HG03159 (cell line): ENCODE data around the gene CEMP1.

Source experiments
- ATAC-seq: cut with Tn5 transposase; IDR thresholded peaks from one replicate; pipeline ENCODE4 v1.9.1; 2021; ENCODE audit warnings: mild to moderate bottlenecking, moderate library complexity; ENCODE audit not compliant: unreplicated experiment

Gene CEMP1

GRCh38 chr16:2507052-2507659 is 24.1 kb downstream of the CEMP1 start:
- peak; percentile 43 for ATAC-seq

- ATAC-seq: no peak
Observed at GRCh38 chr16:2505695-2506094, 25.5 kb downstream of the CEMP1 start.

DNA sequence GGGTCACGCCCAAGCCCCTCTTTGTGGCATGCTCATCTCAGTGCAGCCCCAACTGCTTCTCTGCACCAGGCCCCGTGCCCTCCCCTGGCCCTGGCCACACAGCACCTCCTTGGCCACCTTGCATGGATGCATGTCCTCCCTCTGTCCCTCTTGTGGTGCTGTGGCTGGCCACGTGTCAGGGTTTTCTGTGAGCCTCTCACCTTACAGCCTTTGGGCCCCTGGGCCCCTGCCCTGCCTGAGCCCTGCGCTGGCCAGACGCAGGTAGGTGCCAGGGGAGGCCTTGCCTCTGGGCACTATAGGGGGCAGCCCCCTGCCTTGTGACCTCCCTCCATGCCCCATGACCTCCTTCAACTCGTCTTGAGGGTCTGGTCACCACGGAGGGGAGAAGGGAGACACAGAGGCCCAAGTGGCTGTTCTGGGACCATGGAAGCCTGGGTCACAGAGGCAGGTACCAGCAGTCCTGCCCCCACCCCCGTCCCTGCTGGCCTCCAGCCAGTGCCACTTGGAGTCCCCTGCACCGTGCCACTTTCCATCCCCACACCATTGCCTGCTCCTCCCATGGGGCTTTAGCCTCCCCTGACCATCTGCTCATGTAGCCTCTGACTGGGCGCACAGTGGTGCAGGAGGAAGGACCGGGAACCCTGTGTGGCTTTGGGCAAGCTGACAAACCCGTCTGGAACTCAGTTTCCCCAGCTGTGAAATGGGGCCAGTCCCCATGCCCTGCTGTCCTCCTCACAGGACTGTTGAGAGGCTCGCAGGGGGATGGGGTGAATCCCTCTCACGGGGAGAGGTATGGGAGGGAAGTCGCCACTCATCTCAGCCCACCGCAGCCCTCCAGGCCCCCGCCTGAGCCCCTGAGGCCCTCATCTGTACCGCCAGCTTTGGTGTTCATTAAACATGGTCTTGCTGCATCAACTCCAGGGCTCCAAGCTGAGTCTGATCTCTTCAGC is 29.0 kb downstream of the CEMP1 start:
- no peak for ATAC-seq

DNA sequence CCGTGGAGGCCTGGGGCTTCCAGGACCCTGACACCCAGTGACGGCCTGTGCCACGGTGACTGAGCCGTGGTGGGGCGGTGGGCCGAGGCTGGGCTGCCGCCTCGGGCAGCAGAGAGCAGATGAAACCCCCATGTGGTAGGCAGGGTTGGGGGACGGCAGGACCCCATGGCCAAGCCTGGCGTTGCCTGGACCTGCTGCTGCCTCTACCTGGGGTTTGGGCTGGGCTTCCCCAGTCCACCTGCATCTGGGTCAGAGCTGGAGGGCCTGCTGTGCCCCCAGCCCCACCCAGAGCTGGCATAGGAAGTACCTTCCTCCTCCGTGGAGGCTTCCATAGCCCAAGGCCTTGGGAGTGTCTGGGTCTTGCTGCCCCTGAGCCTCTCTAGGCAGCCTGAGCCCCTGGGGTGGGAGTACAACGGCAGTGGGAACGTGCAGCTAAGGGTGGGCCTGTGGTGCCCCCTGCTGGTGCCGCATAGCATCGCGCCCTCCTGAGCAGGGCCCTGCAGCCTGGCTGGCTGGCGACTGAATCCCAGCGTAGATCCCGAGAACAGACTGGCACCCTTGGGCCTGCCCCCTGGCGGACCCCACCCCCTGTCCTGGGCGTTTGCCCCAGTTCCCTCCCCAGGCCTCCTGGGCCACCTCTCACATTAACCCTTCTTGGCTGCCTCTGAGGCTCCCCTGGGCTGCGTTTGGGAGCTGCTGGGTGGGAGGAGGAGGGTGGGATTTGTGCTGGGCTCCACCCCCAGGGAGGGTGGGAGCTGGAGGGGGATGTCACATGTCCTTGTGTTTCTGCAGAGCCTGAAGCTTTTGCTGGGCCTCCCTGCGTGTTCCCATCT is 30.1 kb downstream of the CEMP1 start:
- peak; percentile 69 for ATAC-seq

DNA sequence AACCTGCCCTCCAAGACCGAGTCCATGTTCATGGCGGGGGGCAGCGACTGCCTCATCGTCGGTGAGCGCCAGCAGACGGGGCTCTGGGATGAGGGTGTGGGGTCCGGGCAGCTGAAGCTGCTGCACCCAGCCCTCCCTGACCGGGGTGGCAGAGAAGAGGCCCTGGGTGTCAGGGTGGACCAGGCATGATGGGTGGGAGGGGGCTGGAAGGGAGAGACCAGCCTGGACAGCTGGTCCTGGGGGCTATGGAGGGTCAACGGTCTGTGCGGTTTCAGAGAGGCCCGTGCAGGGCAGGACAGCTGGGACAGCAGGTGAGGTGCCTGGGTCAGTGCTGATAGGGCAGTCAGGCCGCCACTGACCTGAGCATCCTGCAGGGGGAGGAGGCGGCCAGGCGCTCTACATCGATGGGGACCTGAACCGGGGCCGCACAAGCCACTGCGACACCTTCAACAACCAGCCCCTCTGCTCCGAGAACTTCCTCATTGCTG is 30.7 kb downstream of the CEMP1 start:
- no peak for ATAC-seq

DNA sequence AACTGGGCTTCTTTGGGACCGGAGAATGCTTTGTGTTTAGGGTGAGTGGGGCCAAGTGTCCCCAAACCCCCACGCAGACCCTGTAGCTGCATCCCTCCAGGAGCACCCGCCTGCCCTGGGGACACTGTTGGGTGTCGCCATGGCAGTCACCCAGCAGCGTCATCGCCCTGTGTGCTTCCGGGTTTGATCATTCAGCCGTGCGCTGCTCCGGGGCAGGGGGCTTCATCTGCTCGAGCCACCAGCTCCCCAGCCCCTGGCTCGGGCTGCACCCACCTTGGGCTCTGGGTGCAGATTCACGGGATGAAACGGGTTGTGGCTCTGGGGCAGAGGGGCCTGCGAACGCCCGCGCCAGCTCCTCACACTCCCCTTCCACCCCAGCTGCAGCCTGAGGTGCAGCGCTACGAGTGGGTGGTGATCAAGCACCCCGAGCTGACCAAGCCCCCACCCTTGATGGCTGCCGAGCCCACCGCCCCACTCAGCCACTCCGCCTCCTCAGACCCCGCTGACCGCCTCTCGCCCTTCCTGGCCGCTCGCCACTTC is 31.2 kb downstream of the CEMP1 start:
- no peak for ATAC-seq

GRCh38 chr16:2499454-2499853 is 31.8 kb downstream of the CEMP1 start:
- no peak for ATAC-seq

DNA sequence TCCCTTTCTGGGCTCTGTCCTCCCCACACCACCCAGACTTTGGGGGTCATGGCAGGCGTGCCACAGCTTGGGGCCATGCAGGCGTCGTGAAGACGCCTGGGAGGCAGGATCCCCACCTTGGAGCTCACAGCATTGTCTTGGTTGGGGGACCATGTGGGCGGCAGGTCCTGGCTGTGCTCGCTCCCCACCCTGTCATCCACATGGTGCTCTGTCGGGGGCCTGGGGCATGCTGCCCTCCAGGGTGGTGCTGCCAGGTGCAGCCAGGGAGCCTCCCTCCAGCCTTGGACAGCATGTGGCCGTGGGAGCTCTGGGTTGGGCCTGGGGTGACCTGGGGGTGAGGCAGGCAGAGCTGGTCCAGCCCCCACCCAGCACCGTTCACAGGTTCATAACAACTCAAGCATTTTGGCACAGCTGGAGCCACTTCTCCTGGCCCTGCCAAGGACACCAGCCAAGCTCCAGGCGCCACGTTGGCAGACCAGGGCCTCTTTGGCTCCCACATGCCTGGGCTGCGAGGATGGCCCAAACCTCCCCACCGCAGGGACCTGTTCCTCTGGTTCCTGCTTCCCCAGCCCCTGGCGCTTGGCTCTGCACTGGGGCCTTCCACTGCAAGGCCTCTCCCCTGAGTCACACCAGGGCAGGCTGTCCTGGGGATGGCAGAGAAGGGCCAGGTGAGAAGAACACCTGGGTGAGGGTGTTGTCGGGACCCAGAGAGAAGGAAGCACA is 32.5 kb downstream of the CEMP1 start:
- ATAC-seq: no peak

DNA sequence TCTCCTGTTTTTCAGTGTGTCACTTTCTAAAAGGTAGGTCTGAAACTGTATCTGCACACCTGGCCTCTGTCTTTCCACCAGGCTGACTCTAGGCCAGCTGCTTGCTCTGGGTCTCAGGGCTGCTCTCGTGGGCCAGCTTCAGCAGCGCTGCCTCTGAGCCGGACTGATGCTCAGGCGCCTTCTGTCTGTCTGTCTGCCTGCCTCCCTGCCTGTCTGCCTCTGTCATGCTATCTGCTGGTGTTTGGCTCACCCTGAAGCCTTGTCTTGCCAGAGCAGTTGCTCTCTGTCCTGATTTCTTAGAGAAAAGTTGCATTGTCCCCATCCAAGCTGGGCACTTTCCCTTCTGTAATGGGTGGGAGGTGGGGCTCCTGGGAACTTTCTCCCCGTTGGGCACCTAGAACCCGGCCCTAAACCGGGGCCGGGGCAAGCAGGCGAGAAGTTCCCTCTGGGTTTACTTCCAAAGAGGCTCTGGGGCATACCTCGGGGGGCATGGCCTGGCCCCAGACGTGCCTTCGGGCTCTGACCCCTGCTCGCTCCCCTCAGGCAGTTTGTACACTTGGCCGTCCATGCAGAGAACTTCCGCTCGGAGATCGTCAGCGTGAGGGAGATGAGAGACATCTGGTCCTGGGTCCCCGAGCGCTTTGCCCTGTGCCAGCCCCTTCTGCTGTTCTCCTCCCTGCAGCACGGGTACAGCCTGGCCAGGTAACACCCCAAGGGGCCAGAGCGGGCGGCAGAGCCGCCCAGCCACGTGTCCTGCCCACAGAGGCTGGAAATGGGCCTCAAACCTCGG is 33.3 kb downstream of the CEMP1 start:
- ATAC-seq: no peak

GRCh38 chr16:2497116-2497630 is 34.0 kb downstream of the CEMP1 start:
- no peak for ATAC-seq

GRCh38 chr16:2496223-2497115 is 34.7 kb downstream of the CEMP1 start:
- ATAC-seq: no peak

- no peak for ATAC-seq
Observed at GRCh38 chr16:2495041-2495440, 36.2 kb downstream of the CEMP1 start.

GRCh38 chr16:2494616-2495015 is 36.6 kb downstream of the CEMP1 start:
- no peak for ATAC-seq

GRCh38 chr16:2493605-2494004 is 37.6 kb downstream of the CEMP1 start:
- ATAC-seq: no peak

- ATAC-seq: no peak
Observed at GRCh38 chr16:2492292-2492691, 38.9 kb downstream of the CEMP1 start.

DNA sequence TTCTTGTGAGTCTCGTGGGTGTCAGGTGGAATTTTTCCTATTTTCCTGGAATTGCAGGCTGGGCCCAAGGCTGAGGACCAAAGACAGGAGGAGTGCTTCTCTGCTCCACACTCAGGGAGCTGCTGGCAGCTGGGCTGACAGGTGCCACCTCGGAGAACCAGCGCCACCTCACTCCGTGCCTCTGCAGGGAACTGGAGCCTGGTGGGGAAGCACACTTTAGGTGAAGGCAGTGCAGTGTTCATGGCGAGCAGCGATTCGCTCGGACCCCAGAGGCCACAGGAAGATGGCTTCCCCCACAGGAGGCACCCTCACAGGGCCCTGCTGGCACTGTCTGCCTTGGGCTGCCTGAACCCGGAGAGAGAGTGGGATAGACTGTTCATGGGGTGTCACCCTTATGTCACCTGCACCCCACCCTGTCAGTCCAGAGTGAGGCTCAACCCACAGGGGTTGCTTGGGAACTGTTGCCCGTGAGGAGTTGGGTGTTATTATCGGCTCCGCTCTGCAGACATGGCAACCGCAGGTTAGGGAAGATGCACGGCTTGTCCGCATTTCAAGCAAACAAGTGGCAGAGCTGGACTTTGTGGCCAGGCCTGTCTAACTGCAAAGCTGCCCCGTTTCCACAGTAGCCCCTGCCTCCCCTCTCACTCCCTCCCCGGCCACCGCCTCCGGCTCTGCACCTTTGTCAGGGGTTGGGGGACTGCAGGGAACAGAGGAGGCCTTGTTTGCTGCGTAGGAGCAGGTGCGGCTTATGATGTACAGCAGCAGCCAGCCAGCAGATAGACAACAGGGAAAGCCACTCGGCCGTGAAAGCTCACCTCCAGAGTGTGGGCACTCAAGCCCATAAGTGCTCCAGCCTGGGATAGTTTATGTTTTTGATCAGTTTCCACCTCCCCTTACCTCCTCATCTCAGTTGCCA is 40.8 kb downstream of the CEMP1 start:
- ATAC-seq: no peak

- no peak for ATAC-seq
Observed at GRCh38 chr16:2489581-2489980, 41.6 kb downstream of the CEMP1 start.
